DMS114 treated with DMSO at 0.1 percent for 48 hours (cell line): Measurements from ENCODE around the gene CSF1R.
"Not testable (repeated sequence)": the region's sequence is repeated elsewhere in the genome, so short reads cannot be mapped to it uniquely, and the experiment has no call there.

ENCODE experiments used
- DNase-seq: peaks from one replicate; lab custom pipeline; 2025; ENCODE audit not compliant: unreplicated experiment; lab: John Stamatoyannopoulos, UW

Gene CSF1R

DNA sequence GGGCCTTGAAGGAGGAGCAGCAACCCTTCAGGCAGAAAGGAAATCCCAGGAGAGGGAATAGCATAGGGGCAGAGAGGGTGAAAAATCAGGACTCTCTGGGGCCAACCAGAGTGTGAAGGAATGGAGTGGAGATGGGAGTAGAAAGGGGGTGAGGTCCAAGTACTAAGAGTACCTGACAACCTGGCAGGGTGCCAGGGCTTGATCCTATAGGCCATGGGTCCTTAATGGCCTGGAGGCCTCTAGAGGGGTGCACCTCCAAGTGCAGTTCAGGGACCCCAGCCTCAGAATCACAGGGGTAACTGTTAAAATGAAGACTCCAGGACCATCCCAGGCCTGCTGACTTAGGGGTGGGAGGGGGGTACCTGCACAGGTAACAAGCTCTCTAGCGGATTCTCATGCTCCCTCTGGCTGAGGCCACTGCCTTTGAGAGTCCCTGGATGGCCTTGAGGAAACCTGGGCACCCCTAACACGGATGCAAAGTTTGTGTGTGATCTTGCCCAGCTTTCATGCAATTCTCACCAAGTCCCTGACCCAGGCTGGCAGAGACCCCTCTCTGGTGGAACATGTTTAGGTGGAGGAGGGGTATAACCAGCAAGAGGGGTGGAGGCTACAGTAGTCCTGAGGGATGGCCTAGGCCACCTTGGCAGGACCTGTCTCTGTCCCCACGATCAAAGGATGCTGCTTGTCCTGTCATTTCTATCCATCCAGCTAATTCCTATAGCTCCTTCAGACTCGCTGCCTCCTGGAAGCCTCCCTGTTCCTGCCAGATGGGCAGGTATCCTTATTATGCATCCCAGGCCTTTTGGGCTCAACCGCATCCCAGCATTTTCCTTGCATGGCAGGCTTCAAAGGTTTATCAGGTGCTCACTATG lies 17.6 kb upstream of the CSF1R start:
- DNase-seq: no peak

DNA sequence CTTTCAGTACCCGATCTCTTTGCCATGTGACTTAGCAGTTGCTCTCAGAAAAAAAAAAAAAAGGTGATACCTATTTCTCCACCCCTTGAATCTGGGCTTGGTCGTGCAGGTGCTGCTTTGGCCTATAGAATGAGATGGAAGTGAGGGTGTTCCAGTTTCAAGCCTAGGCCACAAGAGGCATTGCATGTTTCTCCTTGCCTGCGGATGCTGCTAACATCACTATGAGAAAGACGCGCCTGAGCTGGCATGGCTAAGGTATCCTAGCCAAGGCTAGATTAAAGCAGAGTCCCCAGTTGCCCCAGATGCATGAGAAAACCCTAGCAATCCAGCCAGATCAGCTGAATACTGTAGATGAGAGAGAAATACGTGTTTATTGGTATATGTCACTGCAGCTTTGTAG lies 14.7 kb upstream of the CSF1R start:
- DNase-seq: no peak

- DNase-seq: no peak
Observed at GRCh38 chr5:150097152-150097551, 10.8 kb upstream of the CSF1R start.

- DNase-seq: no peak
Observed at GRCh38 chr5:150092159-150092787, 5.9 kb upstream of the CSF1R start.

GRCh38 chr5:150085191-150085912 lies 1.0 kb downstream of the CSF1R start:
- no peak for DNase-seq

DNA sequence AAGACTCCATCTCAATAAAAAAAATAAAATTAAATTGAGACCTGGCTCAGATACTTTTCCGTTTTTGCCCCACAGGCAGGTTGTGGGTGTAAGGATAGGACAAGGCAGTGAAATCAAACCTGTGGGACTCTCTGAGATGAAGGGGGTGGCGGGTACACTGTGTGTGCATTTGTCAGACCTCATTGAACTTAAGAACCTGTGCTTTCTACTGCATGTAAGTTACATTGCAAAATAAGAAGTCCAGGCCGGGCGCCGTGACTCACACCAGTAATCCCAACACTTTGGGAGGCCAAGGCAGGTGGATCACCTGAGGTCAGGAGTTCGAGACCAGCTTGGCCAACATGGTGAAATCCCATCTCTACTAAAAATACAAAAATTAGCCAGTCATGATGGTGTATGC lies 1.6 kb downstream of the CSF1R start:
- DNase-seq: not testable (repeated sequence)

GRCh38 chr5:150082889-150083288 lies 3.5 kb downstream of the CSF1R start:
- DNase-seq: no peak

- DNase-seq: no peak
Observed at GRCh38 chr5:150082374-150082773, 4.0 kb downstream of the CSF1R start.

DNA sequence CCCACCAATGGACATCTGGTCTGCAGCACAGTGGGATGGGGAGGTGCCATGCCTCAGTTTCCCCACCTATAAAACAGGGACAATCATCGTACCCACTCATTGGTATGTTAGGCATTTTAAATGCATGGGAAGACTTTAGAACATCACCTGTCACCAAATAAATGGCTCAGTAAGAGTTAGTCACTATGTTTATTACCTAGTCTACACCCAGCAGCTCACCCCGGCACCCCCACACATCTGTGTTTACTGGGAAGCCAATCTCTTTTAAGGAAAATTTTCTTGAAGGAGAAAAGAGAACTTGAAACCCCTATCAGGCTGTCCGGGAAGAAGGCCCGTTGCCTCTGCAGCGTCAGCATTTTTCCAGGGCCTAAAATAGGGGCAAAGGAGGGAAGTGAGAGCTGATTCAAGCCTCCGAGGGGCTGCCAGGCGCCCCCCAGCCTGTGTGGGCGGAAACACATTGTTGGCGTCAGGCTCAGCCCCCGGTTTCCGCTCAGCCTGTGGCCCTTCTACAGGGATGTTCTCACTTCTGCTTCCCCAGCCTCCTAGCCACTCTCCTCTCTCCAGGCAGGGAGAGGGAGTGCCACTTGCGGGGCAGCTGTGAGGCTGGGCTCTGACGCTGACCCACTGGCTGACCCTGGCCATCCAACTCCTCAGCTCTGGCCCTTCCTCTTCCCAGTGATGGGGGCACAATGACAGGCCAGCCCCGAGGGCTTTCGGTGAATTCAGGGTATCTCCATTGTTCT lies 4.6 kb downstream of the CSF1R start:
- DNase-seq: no peak

DNA sequence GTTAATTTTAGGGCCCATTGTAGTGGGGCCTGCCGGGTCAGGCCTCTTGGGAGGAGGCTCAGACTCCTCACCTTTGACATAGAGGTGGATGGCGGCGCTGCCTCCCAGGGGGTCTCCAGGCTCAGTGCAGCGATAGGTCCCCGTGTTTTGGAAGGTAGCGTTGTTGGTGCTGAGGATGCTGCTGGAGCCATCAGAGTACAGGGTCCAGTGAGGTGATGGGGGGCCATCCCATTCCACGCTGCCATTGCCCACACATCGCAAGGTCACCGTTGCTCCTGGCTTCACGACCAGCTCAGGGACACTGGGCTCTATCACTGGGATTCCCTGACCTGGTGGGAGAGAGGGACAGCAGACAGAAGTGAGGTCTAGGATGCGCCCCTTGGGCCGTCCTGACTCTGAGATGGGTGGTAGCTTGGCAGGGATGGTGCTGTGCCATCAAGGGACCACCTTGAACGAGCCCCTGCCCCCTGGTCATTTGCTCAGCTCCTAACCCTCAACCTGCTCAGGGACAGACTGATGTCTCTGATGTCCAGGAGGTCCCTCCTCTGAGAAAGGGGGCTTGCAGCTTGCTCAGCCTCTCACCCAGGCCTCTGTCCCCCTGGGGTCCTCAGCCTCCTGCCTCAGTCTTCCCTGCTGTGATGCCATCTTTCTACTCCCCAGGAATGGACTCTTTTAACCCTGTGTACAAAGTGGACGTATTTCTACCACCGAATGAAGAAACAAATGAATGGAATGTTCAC lies 5.5 kb downstream of the CSF1R start:
- no peak for DNase-seq

DNA sequence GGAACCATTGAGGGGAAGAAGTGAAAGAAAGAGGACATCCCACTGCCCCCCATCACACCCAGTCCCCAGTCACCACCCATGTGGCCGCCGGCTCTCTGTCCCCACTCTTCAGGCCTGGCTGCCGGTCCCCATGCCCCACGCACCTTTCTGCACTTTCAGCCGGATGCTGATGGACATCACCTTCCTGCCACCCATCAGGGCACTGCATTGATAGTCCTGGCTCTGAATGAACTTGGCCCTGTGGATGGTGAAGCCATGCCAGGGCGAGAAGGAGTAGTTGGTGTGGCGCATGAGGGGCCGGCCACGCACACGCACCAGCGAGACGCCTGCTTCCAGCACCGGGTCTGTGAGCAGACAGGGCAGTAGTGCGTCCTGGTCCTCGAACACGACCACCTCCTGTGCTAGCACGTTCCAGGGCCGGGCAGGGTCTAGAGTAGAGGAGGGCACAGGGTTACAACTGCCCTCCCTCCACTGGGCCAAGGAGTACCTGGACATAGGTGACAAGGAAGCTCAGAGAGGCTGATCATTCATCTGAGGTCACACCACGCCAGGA lies 6.4 kb downstream of the CSF1R start:
- DNase-seq: no peak

DNA sequence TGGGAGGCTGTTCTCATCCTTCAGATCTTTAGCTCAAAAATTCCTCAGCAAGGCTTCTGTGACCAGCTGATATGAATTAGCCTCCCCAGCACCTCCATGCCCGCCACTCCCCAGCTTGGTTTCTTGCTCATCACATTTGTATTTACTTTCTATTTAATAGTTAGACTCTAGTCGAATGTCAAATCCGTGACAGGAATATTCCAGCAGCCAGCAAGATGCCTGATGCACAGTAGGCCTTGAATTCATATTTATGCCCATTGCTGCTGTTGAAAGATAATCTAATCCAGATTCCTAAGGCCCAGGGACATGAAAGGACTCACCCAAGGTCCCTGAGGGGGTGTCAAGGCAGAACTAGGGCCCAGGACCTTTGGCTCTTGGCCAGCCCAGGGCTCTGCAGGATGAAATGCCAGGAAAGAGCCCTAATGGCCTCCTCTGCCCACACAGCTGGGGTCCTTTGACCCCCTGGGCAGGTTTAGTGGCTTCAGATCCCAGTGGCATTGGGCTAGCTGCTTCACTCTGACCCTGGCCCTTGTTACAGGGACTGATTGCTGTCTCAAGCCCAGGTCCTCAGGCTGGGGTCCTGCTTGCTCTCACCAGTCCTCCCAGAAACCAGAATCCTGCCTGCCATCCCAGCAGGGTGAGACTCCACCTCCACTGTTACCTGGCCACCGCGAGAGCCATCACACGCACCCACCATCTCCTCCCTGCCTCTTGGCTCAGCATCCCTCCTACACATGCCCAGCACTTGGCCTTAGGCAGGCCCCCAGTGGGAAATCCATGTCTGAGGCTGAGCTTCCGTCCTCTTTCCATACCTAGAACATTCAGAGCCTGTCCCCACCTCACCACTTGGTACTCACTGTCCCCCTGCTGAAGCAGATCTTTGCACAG lies 7.3 kb downstream of the CSF1R start:
- DNase-seq: no peak

DNA sequence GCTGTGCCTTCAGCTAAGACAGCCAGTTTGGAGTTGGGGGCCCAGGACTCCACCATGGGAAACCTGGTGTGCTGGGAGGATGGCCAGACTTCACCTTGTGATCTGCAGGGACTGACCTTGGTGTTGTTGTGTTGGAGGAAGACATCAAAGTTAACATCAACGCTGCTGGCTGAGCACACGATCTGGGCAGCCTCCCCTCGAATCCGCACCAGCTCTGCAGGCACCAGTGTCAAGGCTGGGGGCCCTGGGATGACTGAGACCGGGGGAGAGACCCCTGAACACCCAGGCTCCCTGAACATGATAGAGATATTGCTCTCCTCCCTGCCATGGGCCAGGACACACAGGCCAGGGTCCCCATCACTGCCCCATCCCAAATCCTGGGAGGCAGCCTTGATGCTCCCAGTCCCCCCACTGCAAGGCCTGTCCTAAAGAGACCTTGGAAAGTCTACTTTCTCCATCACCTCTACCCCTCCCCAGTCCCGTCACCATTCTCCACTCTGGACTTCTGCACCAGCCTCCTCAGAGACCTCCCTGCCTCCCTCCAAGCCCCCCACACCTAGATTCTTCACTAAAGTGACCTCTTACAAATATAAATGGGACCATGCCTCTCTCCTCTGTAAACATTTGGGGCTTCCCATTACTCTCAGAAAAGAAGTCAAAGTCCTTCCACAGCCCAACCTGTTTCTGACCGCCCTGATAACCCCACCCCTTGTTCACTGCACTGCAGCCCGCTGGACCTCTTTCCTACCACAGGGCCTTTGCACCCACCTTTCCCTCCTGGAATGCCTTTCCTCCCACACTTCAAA lies 8.2 kb downstream of the CSF1R start:
- DNase-seq: no peak

DNA sequence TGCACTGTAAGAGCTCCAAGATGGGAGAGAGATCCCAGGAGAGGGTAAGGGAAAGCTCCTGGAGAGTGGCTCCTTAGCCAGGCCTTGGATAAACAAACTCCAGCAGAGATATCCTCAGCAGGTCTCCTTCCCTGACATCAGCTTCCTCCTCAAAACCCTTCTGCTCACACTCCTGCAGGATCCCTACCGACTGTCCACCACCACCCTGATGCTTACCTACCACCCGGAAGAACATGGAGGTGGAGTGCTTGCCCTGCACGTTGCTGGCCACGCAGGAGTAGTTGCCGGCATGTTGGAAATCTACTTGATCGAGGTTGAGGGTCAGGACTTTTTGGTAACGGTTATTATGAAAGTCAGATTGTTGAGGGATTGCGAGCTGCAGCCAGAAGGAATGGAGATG lies 9.3 kb downstream of the CSF1R start:
- no peak for DNase-seq

DNA sequence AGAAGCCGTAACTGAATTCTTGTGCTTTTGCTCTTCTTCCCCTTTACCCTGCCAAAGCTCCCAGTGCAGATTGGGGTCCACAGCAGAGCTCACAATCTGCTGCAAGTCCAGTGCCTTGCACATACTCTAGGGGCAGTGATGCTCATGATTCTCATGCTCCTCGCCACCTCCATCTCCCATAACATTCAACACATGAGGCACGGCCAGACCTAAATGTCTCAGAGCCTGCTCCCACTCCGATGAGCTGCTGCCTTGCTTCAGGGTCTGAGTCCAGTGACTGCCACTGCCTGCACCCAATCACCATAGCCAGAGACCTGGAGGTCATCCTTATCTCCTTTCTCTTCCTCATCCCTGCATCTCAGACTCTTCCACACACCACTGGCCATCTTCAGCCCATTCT lies 10.5 kb downstream of the CSF1R start:
- no peak for DNase-seq

DNA sequence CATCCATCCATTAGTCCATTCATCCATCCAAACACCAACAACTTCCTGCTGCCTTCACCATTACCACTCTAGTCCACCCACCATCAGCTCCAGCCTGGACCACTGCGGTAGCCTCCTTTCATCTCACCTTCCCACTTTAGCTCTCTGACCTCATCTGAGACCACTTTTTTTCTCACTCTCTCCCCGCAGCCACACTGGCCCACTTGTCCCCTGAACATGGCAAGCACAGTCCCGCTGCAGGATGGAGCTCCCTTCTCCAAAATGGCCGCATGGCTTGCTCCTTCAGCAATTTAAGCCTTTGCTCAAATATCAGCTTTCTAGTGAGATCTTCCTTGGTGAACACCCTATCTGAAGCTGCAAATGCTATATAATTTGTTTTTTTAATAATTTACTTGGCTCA lies 11.1 kb downstream of the CSF1R start:
- DNase-seq: no peak

GRCh38 chr5:150073677-150074076 lies 12.7 kb downstream of the CSF1R start:
- DNase-seq: no peak

DNA sequence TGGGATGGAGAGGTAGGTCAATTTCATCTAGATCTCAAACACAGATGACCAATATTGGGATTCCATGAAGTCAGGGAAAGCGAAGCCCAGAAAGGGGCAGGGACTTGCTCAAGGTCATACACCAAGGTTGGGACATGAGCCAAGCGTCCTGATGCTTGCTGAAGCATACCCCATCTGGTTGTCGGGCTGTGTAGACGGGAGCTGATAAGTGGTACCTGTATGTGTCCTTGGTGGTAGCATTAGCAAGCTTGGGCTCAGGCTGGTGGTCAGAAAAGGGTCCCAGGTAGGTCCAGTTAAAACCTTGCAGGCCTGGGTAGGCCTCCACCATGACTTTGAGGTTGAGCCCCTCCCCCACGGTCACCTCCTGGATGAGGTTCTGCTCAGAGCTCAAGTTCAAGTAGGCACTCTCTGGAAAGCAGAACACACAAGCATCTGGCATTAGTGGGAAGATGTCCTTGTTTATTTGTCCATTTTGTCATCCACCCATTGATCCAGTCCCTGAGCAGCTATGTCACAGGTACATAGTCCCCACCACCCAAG lies 13.2 kb downstream of the CSF1R start:
- DNase-seq: no peak
